Ovary (tissue), 9 donors: ENCODE data around the gene TRAPPC3. TPM values are rescaled to one million over a fixed set of nuclear protein-coding genes. Genes with fewer than 3 reads are reported as not detected.

Experiments used
- DNase-seq, 5 donors: peaks; one replicate each; pipeline ENCODE4 v3.0.0-alpha.2; 2019 to 2020
- H3K27ac ChIP-seq, 2 donors: fragments of 200-600 bp; one replicate each; pipeline versions ENCODE4 v1.5.1 to v1.8.0; 2019 to 2022
- H3K27me3 ChIP-seq: fragments of 200-600 bp; one replicate; pipeline ENCODE4 v1.8.0; 2022
- H3K36me3 ChIP-seq: fragments of 200-600 bp; sonication (generic); one replicate; pipeline ENCODE4 v1.5.1; 2019
- H3K4me1 ChIP-seq: one replicate; pipeline ENCODE4 v1.8.1; 2013; ENCODE audit warnings: mild to moderate bottlenecking, moderate library complexity; ENCODE audit not compliant: insufficient read depth
- H3K4me3 ChIP-seq: fragments of 200-600 bp; sonication (generic); one replicate; pipeline ENCODE4 v1.5.1; 2017
- H3K9me3 ChIP-seq, 2 donors: fragments of 200-600 bp in 1 of 2; sonication (generic) in 1 of 2; one replicate each; pipeline versions ENCODE4 v1.5.1 to v1.8.1; 2013 to 2019; ENCODE audit warnings: mild to moderate bottlenecking in 1 of 2, moderate library complexity in 1 of 2
- EP300 ChIP-seq: sonication (generic); formaldehyde crosslinking; IDR thresholded peaks from one replicate; pipeline ENCODE4 v1.6.1; 2017; ENCODE audit warnings: antibody characterized with exemption
- POLR2A ChIP-seq: fragments of 450-650 bp; IDR thresholded peaks from one replicate; pipeline ENCODE4 v1.6.1; 2017; ENCODE audit warnings: antibody characterized with exemption, mild to moderate bottlenecking, moderate library complexity
- WGBS, 3 donors: extraction: QIAGEN DNeasy Blood & Tissue Kit in 1 of 3; methylation state at CpG; one replicate each; pipeline versions ENCODE4 v1.1.5 to v1.1.7; 2013 to 2017; 5-methylcytosine and 5-hydroxymethylcytosine counted together
- intact Hi-C, 4 donors: fragments of 100-400 bp; cut with DNase I; formaldehyde crosslinking; loops; one replicate each; pipeline versions ENCODE4 v1.11.0 to v1.15.1; 2022 to 2023
- polyA plus RNA-seq, 2 donors: library from polyadenylated mRNA; stranded (reverse); fragments of 200-250 nt in 1 of 2; fragments of 350-450 nt in 1 of 2; fragmentation: Illumina TruSeq in 1 of 2; extraction: RNeasy Lipid Tissue Mini Kit (QIAGEN cat#74804) in 1 of 2; gene quantifications; one replicate each; pipeline ENCODE4 v1.2.3, GENCODE V29; 2013 to 2014
- total RNA-seq, 7 donors: library from RNA; depleted of rRNA in 2 of 7; stranded (reverse); fragments of >200 nt in 2 of 7; fragmentation: NEBNext Ultra II Directional in 3 of 7; extraction: Animal tissue kit (Norgen Biotek cat#: 25700) in 3 of 7; gene quantifications; one replicate each; pipeline versions ENCODE4 v1.1.0 to v1.2.4, GENCODE V29; 2016 to 2023
- TF ChIP-seq, protein P1 (sequence below), 3 donors: fragments of 450-650 bp in 2 of 3; fragments of 200-600 bp in 1 of 3; IDR thresholded peaks; one replicate each; pipeline versions ENCODE4 v1.5.1 to v1.8.0; 2016 to 2022; ENCODE audit warnings: antibody characterized with exemption in 3 of 3, mild to moderate bottlenecking in 1 of 3
- donor health status: DM: no; HTN: no; CAD: no; lungs with moderate emphysema.
- donor health status: DM: no; HTN: no; CAD: no.
- donor health status: Bipolar disorder and iron deficiency.
- donor health status: DM: yes; HTN: yes; CAD: no.
- donor health status: DM: no; HTN: no; CAD: no.
- donor health status: DM: yes; HTN: yes; CAD: no.

TRAPPC3 gene
- total and polyA plus RNA-seq, 9 donors: 42.3 to 94.6 (median 45.2) TPM

DNA sequence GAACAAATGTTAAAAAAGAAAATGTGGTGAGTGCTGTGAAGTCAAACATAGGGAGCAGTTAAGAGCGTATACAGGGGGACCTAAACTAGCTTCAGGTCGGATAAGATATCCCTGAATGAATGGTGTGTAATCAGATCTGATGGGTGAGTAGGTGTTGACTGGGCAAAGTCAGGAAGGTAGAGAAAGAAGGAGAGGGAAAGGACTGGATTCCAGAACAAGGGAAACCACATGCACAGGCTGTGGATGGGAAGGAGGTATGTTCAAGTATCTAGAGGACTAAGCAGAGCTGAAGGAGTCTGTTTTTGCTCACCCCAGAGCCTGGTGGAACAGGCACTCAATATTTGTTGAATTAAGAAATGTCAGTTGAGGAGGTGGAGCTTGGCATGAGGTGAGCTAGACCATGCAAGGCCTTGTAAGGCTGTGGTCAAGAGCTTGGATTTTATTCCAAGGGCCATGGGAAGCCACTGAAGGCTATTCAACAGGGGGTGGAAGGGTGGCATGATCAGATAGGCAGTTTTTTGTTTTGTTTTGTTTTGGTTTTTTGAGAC is 34.1 kb upstream of the TRAPPC3 start:
- Histone ChIP-seq H3K27ac (no peak overlapping the region), H3K27me3 (no peaks in the 10 kb centered on the region), H3K36me3 (no peaks in the 10 kb centered on the region), H3K4me1 (peaks cover 4% of the 10 kb centered on the region), H3K9me3 (no peaks in the 10 kb centered on the region), H3K4me3 (no peak overlapping the region)
- no peak for DNase-seq
- intact Hi-C loops: loop anchor here in 1 of 4 donors (10.0 kb wide), 1 partner anchor 101 kb away; no protein-coding TSS in a partner anchor
- TF ChIP-seq POLR2A: no peak
- no peak for TF ChIP-seq EP300
- TF ChIP-seq, protein P1, sequence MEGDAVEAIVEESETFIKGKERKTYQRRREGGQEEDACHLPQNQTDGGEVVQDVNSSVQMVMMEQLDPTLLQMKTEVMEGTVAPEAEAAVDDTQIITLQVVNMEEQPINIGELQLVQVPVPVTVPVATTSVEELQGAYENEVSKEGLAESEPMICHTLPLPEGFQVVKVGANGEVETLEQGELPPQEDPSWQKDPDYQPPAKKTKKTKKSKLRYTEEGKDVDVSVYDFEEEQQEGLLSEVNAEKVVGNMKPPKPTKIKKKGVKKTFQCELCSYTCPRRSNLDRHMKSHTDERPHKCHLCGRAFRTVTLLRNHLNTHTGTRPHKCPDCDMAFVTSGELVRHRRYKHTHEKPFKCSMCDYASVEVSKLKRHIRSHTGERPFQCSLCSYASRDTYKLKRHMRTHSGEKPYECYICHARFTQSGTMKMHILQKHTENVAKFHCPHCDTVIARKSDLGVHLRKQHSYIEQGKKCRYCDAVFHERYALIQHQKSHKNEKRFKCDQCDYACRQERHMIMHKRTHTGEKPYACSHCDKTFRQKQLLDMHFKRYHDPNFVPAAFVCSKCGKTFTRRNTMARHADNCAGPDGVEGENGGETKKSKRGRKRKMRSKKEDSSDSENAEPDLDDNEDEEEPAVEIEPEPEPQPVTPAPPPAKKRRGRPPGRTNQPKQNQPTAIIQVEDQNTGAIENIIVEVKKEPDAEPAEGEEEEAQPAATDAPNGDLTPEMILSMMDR (IDR thresholded peaks at IDR 0.05): no peak
- WGBS, 3 donors: 65 to 76% (median 74%) methylated on average over 2 of the region's 2 CpGs

DNA sequence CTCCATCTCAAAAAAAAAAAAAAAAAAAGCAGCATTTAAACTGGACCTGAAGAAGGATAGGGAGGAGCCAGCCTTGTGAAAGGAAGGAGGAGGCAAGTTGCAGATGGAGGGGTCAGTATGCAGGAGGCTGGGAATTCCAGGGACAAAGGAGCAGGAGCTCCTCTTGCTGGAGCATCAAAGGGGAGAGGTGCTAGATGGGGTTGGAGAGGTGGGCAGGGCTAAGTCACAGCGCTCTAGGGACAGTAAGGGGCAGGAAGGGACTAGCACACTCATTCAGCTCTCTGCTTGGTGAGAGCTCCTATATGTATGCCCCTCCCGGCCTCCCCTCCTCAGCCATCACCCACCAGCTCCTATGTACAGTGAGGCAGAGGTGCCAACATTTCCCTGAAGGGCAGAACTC is 33.4 kb upstream of the TRAPPC3 start:
- H3K9me3 ChIP-seq: no peaks in the 10 kb centered on the region
- no peaks in the 10 kb centered on the region for H3K36me3 ChIP-seq
- WGBS, 3 donors: 58 to 61% (median 59%) methylated on average over 2 of the region's 2 CpGs
- no peak overlapping the region for H3K4me3 ChIP-seq
- TF ChIP-seq, protein P1 (IDR thresholded peaks at IDR 0.05): no peak
- TF ChIP-seq POLR2A (no peak), EP300 (no peak)
- H3K4me1 ChIP-seq: peaks cover 1% of the 10 kb centered on the region
- H3K27ac ChIP-seq: no peak overlapping the region
- intact Hi-C loops: loop anchor here in 1 of 4 donors (10.0 kb wide), 1 partner anchor 102 kb away; no protein-coding TSS in a partner anchor
- DNase-seq: no peak
- H3K27me3 ChIP-seq: no peaks in the 10 kb centered on the region

DNA sequence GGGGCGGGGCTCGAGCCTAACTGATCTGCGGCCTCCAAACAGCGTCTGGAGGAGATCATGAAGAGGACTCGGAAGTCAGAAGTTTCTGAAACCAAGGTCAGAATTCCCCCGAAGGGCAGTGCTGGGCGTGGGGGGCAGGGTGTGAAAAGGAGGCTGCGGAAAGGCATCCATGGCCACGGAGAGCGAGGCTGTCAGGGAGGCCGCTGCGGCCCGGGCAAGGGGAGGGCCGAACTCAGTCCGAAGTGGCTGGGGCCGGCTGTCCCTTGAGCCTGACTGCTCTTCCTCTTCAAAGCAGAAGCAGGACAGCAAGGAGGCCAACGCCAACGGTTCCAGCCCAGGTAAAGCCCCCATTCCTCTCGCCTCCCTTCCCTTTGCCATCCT is 29.9 kb upstream of the TRAPPC3 start:
- 84 to 86% (median 85%) methylated on average over 19 of the region's 19 CpGs for WGBS, 3 donors
- intact Hi-C loops: no loop called here
- Histone ChIP-seq H3K9me3 (no peaks in the 10 kb centered on the region), H3K27me3 (no peaks in the 10 kb centered on the region), H3K36me3 (no peaks in the 10 kb centered on the region), H3K4me1 (no peaks in the 10 kb centered on the region), H3K4me3 (no peak overlapping the region), H3K27ac (no peak overlapping the region)
- no peak for TF ChIP-seq EP300
- TF ChIP-seq, protein P1 (IDR thresholded peaks at IDR 0.05): no peak
- no peak for TF ChIP-seq POLR2A
- DNase-seq: no peak

DNA sequence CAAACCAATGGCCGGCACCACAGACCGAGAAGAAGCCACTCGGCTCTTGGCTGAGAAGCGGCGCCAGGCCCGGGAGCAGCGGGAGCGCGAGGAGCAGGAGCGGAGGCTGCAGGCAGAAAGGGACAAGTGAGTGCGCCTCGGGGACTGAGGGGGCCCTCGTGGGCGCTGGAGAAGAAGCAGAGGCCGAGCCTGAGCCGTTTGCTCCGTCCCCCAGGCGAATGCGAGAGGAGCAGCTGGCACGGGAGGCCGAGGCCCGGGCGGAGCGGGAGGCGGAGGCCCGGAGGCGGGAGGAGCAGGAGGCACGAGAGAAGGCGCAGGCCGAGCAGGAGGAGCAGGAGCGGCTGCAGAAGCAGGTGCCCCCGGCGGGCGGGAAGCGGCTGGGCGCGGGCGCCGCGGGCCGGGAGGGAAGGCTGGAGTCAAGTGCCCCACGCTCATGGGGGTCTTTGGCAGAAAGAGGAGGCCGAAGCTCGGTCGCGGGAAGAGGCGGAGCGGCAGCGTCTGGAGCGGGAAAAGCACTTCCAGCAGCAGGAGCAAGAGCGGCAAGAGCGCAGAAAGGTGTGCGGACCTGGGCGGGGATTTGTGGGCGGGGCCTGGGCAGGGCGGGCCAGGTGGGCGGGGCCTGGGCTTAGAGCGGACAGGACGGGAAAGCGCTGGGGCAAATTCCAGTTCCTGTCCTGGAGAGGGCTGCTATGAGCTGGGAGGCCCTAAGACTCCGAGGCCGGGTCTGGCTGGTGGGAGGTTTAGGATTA is 29.4 kb upstream of the TRAPPC3 start:
- H3K4me1 ChIP-seq: no peaks in the 10 kb centered on the region
- TF ChIP-seq, protein P1 (IDR thresholded peaks at IDR 0.05): no peak
- TF ChIP-seq POLR2A (no peak), EP300 (no peak)
- no peak for DNase-seq
- intact Hi-C loops: no loop called here
- no peaks in the 10 kb centered on the region for H3K36me3 ChIP-seq
- H3K27me3 ChIP-seq: no peaks in the 10 kb centered on the region
- 79 to 82% (median 81%) methylated on average over 62 of the region's 62 CpGs for WGBS, 3 donors
- H3K27ac ChIP-seq: no peak overlapping the region
- no peaks in the 10 kb centered on the region for H3K9me3 ChIP-seq
- H3K4me3 ChIP-seq: no peak overlapping the region
